ENCODE data around the gene ADAM19.

ADAM19 gene

DNA sequence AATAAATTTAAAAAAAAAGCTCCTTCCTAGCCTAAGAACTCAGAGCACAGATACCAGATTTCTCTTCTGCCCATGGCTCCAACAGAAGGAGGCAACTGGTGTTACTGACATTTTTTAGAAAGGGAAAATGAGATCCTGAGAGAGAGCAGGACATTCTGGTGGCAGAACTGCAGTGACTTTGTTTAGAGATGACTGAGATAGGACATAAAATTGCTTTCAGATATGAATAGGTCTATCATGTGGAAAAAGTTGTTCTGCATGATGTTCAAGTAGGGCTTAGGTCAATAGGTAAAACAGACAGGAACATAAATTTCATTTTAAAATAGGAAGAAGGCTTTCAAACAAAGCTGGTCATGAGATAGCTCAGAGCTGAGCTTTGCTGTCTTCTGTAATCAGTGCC is 66.0 kb downstream of the ADAM19 start:
- no peak overlapping the region for H2AFZ ChIP-seq (ENCODE audit: low read depth, low read length)
- H3K27ac ChIP-seq (ENCODE audit: low read length) = no peak overlapping the region
- H3K79me2 ChIP-seq (ENCODE audit: low read length) = no peaks in the 10 kb centered on the region
- H3K27me3 ChIP-seq (ENCODE audit: low read depth, low read length) = no peaks in the 10 kb centered on the region
- H4K20me1 ChIP-seq (ENCODE audit: insufficient read depth, low read length) = no peaks in the 10 kb centered on the region
- no peaks in the 10 kb centered on the region for H3K9me3 ChIP-seq (ENCODE audit: insufficient read depth, low read length)
- H3K4me1 ChIP-seq (ENCODE audit: low read length) = peaks cover 10% of the 10 kb centered on the region
- H3K36me3 ChIP-seq (replicated peaks; ENCODE audit: low read depth, low read length) = peaks cover 57% of the 10 kb centered on the region
- no peak overlapping the region for H3K4me3 ChIP-seq (ENCODE audit: low read length)
- no peak overlapping the region for H3K9ac ChIP-seq (ENCODE audit: low read length)
- no peak overlapping the region for H3K4me2 ChIP-seq (ENCODE audit: low read length)
- no peak for TF ChIP-seq EZH2phosphoT487 (IDR thresholded peaks at IDR 0.05; ENCODE audit: low read depth)
- TF ChIP-seq, protein P1, sequence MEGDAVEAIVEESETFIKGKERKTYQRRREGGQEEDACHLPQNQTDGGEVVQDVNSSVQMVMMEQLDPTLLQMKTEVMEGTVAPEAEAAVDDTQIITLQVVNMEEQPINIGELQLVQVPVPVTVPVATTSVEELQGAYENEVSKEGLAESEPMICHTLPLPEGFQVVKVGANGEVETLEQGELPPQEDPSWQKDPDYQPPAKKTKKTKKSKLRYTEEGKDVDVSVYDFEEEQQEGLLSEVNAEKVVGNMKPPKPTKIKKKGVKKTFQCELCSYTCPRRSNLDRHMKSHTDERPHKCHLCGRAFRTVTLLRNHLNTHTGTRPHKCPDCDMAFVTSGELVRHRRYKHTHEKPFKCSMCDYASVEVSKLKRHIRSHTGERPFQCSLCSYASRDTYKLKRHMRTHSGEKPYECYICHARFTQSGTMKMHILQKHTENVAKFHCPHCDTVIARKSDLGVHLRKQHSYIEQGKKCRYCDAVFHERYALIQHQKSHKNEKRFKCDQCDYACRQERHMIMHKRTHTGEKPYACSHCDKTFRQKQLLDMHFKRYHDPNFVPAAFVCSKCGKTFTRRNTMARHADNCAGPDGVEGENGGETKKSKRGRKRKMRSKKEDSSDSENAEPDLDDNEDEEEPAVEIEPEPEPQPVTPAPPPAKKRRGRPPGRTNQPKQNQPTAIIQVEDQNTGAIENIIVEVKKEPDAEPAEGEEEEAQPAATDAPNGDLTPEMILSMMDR (IDR thresholded peaks at IDR 0.05; ENCODE audit: low read depth, low read length) = no peak

DNA sequence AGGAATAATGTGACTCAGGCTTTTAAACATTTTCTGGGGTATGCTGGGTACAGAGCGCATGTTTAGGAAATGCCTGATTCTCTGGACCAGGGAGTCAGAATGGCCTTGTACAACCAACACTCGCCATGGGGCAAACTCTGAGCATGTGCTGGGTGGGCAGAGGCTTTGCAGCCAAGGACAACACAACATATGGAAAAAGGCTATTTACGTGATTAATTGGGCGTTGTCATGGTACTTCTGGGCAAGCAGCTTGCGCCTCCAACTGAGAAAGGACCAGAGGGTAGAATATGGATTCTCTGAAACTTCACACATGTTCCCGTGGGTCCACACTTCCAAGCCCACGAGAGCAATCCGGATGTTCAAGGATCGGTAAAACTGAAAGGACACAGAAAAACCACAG is 66.5 kb downstream of the ADAM19 start:
- Histone ChIP-seq H3K9ac (ENCODE audit: low read length) (no peak overlapping the region), H3K4me1 (ENCODE audit: low read length) (peaks cover 10% of the 10 kb centered on the region), H3K4me2 (ENCODE audit: low read length) (no peak overlapping the region), H3K9me3 (ENCODE audit: insufficient read depth, low read length) (no peaks in the 10 kb centered on the region), H3K27me3 (ENCODE audit: low read depth, low read length) (no peaks in the 10 kb centered on the region), H4K20me1 (ENCODE audit: insufficient read depth, low read length) (no peaks in the 10 kb centered on the region), H3K36me3 (replicated peaks; ENCODE audit: low read depth, low read length) (peaks cover 59% of the 10 kb centered on the region), H2AFZ (ENCODE audit: low read depth, low read length) (no peak overlapping the region), H3K27ac (ENCODE audit: low read length) (no peak overlapping the region), H3K79me2 (ENCODE audit: low read length) (no peaks in the 10 kb centered on the region), H3K4me3 (ENCODE audit: low read length) (no peak overlapping the region)
- TF ChIP-seq, protein P1 (IDR thresholded peaks at IDR 0.05; ENCODE audit: low read depth, low read length) = no peak
- no peak for TF ChIP-seq EZH2phosphoT487 (IDR thresholded peaks at IDR 0.05; ENCODE audit: low read depth)

DNA sequence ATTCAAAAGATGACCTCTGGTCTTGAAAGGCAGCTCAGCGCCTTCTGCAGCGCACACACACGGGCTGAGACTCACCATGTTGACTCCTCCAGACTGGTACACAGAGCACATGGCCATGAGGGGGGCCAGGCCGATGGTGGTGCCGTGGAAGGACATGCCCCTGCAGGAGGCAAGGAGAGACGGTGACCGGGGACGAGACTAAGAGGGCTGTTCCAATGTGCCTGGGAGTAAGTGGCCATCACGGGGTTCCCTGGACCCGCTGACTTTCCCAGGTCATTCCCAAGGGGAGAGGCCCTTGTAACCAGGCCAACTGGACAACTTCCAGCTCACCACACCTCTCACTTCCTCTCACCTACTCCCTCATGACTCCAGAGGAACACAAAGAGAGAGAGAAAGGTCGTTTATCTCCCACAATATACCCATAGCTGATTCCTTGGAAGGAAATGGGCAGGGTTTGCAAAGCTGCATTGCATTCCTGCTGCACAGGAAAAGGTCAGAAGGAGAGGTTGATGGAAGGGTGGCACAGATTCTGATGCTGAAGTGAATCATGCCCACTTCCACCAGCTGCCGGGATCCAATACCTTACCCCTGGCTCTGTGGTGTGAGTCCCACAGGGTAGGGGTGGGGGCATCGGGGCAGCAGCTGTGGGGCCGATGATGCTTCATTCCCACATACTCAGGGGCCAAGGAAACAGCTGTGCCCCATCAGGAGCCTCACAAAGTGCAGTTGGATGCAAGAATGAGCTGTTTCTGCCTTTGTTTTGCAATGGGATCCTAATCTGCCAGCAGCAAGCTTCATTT is 68.4 kb downstream of the ADAM19 start:
- no peaks in the 10 kb centered on the region for H3K9me3 ChIP-seq (ENCODE audit: insufficient read depth, low read length)
- H3K27ac ChIP-seq (ENCODE audit: low read length) = no peak overlapping the region
- no peaks in the 10 kb centered on the region for H4K20me1 ChIP-seq (ENCODE audit: insufficient read depth, low read length)
- H2AFZ ChIP-seq (ENCODE audit: low read depth, low read length) = no peak overlapping the region
- no peak overlapping the region for H3K4me2 ChIP-seq (ENCODE audit: low read length)
- H3K79me2 ChIP-seq (ENCODE audit: low read length) = no peaks in the 10 kb centered on the region
- no peak for TF ChIP-seq EZH2phosphoT487 (IDR thresholded peaks at IDR 0.05; ENCODE audit: low read depth)
- TF ChIP-seq, protein P1 (IDR thresholded peaks at IDR 0.05; ENCODE audit: low read depth, low read length) = no peak
- no peaks in the 10 kb centered on the region for H3K27me3 ChIP-seq (ENCODE audit: low read depth, low read length)
- peaks cover 28% of the 10 kb centered on the region for H3K4me1 ChIP-seq (ENCODE audit: low read length)
- no peak overlapping the region for H3K9ac ChIP-seq (ENCODE audit: low read length)
- no peak overlapping the region for H3K4me3 ChIP-seq (ENCODE audit: low read length)
- peaks cover 59% of the 10 kb centered on the region for H3K36me3 ChIP-seq (replicated peaks; ENCODE audit: low read depth, low read length)

DNA sequence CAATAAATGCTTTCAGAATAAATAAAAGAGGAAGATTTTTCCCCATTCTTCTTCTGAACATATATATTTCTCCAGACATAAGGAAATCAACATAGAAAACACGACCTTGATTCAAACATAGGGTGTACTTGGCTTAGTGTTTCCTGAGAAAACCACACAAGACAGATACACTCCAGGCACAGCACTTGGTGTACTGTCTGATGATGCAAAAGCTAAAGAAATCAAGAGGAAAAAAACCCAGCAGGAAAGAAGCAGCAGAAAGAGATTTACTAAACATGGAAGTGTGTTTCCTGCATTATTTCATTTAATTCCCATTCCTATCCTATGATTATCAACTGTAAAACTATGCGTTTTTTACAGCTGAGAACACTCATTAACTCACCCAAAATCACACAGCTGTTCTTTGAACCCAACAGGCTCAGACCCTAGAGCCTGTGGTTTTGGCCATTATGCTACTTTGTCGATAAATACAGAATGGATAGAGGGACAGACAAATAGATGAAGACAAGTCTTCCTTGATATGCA is 69.4 kb downstream of the ADAM19 start:
- Histone ChIP-seq H3K27me3 (ENCODE audit: low read depth, low read length) (no peaks in the 10 kb centered on the region), H3K9me3 (ENCODE audit: insufficient read depth, low read length) (no peaks in the 10 kb centered on the region), H4K20me1 (ENCODE audit: insufficient read depth, low read length) (no peaks in the 10 kb centered on the region), H3K79me2 (ENCODE audit: low read length) (no peaks in the 10 kb centered on the region), H3K4me1 (ENCODE audit: low read length) (peaks cover 39% of the 10 kb centered on the region), H3K4me2 (ENCODE audit: low read length) (no peak overlapping the region), H3K9ac (ENCODE audit: low read length) (no peak overlapping the region), H3K36me3 (replicated peaks; ENCODE audit: low read depth, low read length) (peaks cover 58% of the 10 kb centered on the region), H3K27ac (ENCODE audit: low read length) (no peak overlapping the region), H3K4me3 (ENCODE audit: low read length) (no peak overlapping the region), H2AFZ (ENCODE audit: low read depth, low read length) (no peak overlapping the region)
- TF ChIP-seq, protein P1 (IDR thresholded peaks at IDR 0.05; ENCODE audit: low read depth, low read length) = no peak
- no peak for TF ChIP-seq EZH2phosphoT487 (IDR thresholded peaks at IDR 0.05; ENCODE audit: low read depth)

Data from OCI-LY3 (cell line).